ENCODE data around the gene SIRT7. TPM values are rescaled to one million over a fixed set of nuclear protein-coding genes. Genes with fewer than 3 reads are reported as not detected.
"Not testable (repeated sequence)": the region's sequence is repeated elsewhere in the genome, so short reads cannot be mapped to it uniquely, and the experiment has no call there.

The SIRT7 gene
- total RNA-seq, 1 experiment from 2014 or later, result 22.1 TPM

DNA sequence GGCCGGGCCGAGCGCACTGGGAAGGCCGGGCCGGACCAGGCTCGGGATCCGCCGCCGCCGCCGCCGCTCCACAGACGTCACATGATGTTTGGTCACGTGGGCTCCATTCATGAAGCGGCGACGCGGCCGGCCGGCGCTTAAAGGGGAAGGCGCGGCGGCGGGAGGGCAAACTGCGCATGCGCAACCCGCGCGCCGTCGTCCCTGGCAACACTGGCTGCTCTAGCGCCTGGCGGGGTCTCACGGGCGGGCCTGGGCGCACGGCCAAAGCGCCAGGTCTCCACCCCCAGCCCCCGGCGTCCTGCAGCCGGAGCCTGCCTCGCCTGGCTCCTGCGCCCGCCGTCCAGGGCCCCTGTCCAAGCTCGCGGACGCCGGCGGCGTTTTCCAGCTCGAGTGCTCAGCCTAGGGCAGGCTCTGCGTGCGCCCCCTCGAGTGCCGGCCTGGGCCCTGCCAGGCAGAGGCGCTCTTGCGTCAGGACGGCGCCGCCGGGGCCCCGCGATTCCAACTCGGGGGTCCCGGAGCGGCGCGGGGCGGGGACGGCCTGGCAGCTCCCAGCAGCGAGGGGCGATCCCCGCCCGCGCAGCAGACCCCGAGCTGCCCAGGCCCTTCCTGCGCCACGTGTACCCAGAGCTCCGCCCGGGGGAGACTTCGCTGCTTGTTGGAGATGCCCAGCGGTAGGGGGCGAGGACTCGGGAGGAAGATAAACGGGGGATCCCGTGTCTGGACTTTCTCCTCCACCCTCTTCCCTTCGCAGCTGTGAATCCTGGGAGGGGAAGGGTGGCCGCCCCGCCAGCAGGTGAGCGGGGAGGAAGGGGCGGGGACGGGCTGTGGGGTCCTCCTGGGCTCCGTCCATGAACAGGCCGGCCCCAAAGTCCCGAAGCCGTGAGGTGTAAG is 9.9 kb upstream of the SIRT7 start, which contains the start of gene MAFG:
MAFG (minus strand) TSS at position 83 of the 891 bp plus-strand sequence. CDS start 4,550 bp downstream, outside the sequence.
- peak; percentile 92 for DNase-seq
- H3K36me3 ChIP-seq, result peaks cover 3% of the 10 kb centered on the region
- no peaks in the 10 kb centered on the region for H3K27me3 ChIP-seq
- peak within 1 kb of the TSS; percentile 79 for H3K4me3 ChIP-seq
- H3K9me3 ChIP-seq, result no peaks in the 10 kb centered on the region

DNA sequence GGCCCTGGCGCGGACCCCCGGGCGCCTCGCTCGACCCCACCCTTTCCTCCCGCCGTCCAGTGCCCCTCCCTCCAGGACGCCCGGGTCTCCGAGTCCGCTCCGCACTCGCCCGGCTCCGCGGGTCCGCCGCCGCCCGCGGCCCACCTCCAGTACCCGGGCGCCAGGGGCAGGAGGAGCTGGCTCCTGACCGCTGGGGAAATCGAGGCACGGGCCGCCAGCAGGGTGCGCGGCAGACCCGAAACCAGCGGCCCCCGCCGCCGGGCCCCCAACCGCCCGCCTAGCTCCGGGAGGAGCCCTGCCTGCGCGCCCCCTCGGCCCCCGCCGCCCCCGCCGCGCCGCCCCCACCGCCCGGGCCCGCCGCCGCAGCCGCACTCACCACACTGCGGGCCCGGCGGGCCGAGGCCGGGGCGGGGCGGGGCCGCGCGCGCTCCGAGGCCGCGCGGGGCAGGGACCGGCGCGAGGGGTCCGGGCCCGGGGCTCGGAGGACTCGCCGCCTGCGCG is 9.2 kb upstream of the SIRT7 start:
- Histone ChIP-seq H3K4me3 (peak overlapping the region; percentile 79), H3K9me3 (no peaks in the 10 kb centered on the region), H3K36me3 (peaks cover 6% of the 10 kb centered on the region), H3K27me3 (no peaks in the 10 kb centered on the region)
- no peak for DNase-seq

DNA sequence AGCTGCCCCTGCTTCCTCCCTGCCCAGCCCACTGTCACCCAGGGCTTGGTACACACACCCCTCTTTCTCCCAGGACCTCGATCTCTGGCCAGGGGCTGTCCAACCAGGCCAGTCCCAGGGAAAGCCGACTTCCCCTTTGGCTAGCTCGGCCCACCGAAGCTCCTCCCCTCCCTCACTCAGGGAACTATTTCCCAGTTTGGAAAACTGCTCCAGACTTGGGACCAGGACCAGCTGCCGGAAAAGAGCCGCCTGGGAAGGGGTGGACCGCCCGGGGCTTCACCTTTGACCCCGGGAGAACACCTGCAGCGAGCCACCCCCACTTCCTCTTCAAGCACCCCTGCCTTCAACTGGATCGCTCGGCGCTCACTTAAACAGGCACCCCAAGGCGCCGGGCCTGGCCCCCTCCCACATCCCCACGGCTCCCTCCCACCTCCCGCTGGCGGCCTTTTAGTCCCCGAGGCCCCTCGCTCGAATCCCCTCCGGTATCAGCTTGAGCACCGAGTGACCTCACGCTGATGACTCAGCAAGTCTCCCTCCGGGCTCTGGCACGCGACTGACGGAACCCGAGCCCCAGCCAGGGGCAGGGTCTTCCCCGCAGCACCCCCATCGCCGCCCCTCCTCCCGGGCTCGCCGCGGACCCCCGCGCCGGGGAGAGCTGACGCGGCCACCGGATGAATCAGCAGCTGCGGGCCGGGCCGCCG is 8.6 kb upstream of the SIRT7 start:
- peak; percentile 90 for DNase-seq

DNA sequence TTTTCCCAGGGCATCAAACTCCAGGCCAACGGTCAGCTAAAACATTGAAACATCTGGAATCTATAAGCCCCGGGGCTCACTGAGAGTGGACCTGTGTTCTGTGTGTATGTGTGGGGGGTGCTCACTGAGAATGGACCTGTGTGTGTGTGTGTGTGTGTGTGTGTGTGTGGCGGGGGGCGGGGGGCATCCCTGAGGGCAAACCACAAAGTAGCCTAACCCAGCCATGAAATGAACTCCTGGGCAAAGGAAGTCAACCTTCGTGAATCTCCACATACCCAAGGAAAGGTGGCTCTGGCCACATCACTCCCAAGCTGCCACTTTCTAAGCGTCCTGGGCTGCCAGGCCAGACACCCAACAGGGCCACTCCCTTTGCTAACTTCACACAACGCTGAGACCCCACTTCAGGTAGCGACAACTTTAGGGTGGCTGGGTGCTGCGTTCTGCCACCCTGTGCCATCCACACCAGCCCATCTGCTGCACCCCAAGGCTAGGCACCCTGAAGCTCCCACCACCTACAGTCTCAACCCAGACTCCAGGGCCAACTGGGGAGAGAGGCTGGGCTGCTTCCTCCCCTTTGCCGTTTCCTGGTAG is 8.0 kb upstream of the SIRT7 start:
- no peaks in the 10 kb centered on the region for H3K9me3 ChIP-seq
- peaks cover 17% of the 10 kb centered on the region for H3K36me3 ChIP-seq
- H3K27me3 ChIP-seq, result no peaks in the 10 kb centered on the region
- no peak for DNase-seq
- H3K4me3 ChIP-seq, result peak overlapping the region; percentile 79

More for the DNA sequence above, 8.6 kb upstream of the SIRT7 start:
- Histone ChIP-seq H3K4me3 (peak overlapping the region; percentile 79), H3K9me3 (no peaks in the 10 kb centered on the region), H3K36me3 (peaks cover 12% of the 10 kb centered on the region), H3K27me3 (no peaks in the 10 kb centered on the region)

DNA sequence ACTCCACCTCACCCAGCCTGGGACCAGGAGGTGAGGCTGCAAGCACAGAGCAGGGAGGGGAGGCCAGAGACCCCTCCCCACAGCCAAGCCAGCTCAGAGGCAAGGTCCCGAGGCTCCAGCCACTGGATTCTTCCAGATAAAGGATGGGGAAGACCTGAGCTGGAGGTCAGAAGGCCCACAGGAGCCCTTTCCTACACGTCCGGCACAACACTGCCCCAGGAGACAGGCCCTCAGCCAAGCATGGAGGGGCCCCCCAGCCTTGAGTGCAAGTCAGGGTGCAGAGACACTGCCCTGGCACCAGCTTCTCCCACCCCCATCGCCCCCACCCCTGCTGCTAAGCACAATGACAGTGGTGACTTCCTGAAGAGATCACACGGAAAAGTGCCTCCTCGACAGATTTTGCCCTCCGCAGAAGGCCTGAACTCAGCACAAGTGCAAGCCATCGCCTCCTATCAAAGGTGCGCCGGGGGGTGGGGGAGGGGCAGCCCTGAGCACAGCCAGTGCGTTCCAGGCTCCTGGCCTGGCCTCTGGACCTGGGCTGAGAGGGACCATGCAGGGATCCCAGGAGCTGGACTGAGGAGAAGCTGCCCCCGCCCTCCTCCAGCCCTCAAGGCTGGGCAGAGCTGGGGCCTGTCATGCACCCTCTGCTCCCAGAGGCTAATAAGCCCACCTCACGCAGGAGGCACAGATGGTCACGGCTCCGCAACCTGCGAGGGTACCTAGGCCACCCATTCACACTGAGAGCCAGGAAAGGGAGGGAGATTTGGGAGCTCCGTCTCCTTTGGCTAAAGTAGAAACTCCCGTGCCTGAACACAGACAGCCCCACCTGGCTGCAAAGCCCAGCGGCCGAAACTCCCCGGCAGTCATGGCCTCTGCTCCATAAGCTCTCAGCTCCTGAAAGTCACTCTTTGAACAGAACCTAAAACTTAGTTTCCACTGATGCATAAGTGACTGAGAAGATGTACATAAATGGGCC is 6.9 kb upstream of the SIRT7 start:
- H3K36me3 ChIP-seq, result peaks cover 28% of the 10 kb centered on the region
- no peaks in the 10 kb centered on the region for H3K9me3 ChIP-seq
- no peak for DNase-seq
- H3K4me3 ChIP-seq, result no peak overlapping the region; the same call in 1 of the 2 replicates
- no peaks in the 10 kb centered on the region for H3K27me3 ChIP-seq

DNA sequence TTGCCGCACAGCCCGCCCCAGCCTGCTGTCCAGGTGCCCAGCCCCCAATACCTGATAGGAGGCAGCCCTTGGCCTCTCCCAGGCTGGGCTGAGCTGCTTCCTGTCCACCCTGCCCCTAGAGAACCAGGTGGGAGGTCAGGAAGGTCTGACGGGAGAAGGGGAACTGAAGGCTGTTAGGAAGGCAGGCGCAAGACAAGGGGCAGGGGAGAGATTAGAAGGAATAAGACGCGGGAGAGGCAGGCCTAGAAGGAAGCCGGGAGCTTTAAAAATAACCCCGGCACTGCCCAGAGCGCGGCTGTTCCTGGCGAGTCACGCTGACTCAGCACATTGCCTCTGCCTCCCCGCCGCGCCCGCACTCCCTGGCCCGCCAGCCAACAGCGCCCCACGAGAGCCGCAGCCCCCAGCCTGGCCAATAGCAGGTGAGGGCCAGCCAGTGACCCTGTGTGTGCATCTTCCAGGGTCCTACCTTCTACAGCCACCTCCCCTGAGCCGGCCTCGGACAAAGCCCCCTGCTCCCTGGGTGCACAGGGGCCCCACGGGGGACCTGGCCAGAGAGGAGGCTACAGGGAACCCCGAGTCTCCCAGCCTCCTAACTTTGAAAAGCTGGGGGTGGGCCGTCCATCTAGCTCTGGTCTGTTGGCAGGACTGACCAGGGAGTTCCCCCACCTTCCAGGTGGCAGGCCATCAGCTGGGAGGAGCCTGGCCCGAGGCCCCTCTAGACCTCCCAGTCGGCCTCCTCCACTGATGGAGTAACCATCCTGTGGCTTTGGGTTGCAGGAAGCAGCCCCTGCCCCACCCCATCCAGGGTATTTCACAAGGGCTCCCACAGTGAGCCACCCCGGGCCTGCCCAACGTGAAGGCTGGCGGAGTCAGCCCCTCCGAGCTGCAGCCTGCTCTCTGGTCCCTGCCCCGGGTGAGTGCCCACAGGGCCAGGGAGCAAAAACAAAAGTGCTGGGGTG is 5.6 kb upstream of the SIRT7 start:
- H3K4me3 ChIP-seq, result peak overlapping the region; percentile 30
- no peaks in the 10 kb centered on the region for H3K9me3 ChIP-seq
- H3K27me3 ChIP-seq, result no peaks in the 10 kb centered on the region
- H3K36me3 ChIP-seq, result peaks cover 36% of the 10 kb centered on the region
- DNase-seq, result peak; percentile 87

DNA sequence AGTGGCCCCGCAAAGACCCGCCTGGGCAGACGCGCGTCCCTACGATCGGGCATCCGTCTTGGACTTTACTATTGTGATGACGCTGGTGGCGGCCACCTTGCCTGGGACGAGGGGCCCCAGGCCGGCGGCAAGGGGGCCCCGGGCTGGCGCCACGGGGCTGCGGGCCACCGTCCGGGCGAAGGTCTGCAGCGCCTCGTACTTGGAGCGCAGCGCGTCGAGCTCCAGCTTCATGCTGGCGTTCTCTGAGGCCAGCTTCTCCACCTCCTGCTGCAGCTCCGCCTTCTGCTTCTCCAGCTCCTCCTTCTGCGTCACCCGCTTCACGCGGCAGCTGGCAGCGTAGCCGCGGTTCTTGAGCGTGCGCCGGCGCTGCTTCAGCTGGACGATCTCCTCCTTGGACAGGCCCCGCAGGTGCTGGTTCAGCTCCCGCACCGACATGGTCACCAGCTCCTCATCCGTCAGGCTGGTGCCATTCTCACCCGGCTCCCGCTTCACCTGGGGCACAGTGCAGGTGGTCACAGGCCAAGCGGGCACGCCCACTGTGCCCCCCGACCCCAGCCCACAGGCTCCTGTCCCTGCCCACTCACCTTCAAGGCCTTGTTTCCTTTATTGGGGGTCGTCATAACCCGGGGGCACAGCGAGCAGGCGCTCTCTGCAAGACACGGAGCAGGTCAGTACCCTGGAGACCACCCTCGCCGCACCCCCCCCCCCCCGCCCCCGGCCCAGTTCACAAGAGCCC is 4.8 kb upstream of the SIRT7 start:
- peaks cover 40% of the 10 kb centered on the region for H3K36me3 ChIP-seq
- no peaks in the 10 kb centered on the region for H3K27me3 ChIP-seq
- H3K4me3 ChIP-seq, result peak overlapping the region; percentile 30; the same call in 1 of the 2 replicates
- no peaks in the 10 kb centered on the region for H3K9me3 ChIP-seq
- no peak for DNase-seq

DNA sequence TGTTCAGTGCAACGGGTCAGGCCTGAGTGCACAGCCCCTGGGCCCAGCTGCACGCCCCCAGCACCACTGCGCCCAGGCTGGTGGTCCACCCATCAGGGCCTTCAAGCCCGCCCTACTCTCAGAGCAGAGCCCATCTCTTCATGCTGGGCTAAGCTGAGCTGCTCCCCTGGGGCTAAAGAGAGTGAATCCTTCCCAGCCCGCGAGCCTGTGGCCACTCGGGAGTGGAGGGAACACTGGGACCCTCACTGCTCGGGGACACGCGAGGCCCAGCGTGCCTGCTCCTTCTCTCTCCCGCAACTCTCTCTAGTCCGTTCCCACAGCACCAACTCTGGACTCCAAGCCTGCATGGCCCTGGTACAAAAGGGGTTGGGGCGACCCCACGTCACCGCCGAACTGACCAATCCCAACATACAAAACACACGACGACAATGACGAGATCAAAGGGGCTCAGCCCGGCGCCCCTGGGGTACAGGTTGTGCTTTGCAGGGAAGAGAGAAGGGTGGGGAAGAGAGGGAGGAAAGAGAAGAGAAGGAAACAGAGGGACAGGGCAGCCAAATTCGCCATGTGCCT is 4.1 kb upstream of the SIRT7 start:
- H3K4me3 ChIP-seq, result no peak overlapping the region
- no peaks in the 10 kb centered on the region for H3K9me3 ChIP-seq
- DNase-seq, result no peak
- peaks cover 40% of the 10 kb centered on the region for H3K36me3 ChIP-seq
- no peaks in the 10 kb centered on the region for H3K27me3 ChIP-seq

DNA sequence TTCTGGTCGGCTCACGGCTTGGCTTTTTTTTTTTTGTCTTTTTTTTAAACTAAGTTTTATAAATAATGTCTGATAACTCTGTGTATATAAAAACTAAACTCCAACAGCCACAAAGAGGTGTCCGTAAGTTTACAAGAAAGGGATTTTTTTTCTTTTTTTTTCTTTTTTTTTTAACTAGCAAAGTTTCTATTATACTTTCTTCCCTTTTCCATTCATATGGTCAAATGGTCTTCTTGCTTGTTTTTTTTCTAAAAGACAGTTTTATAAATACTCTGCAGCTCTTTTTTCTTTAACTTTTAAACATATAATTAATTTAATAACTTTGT is 3.5 kb upstream of the SIRT7 start:
- H3K36me3 ChIP-seq, result peaks cover 44% of the 10 kb centered on the region
- H3K27me3 ChIP-seq, result no peaks in the 10 kb centered on the region
- DNase-seq, result no peak
- no peaks in the 10 kb centered on the region for H3K9me3 ChIP-seq
- no peak overlapping the region for H3K4me3 ChIP-seq

DNA sequence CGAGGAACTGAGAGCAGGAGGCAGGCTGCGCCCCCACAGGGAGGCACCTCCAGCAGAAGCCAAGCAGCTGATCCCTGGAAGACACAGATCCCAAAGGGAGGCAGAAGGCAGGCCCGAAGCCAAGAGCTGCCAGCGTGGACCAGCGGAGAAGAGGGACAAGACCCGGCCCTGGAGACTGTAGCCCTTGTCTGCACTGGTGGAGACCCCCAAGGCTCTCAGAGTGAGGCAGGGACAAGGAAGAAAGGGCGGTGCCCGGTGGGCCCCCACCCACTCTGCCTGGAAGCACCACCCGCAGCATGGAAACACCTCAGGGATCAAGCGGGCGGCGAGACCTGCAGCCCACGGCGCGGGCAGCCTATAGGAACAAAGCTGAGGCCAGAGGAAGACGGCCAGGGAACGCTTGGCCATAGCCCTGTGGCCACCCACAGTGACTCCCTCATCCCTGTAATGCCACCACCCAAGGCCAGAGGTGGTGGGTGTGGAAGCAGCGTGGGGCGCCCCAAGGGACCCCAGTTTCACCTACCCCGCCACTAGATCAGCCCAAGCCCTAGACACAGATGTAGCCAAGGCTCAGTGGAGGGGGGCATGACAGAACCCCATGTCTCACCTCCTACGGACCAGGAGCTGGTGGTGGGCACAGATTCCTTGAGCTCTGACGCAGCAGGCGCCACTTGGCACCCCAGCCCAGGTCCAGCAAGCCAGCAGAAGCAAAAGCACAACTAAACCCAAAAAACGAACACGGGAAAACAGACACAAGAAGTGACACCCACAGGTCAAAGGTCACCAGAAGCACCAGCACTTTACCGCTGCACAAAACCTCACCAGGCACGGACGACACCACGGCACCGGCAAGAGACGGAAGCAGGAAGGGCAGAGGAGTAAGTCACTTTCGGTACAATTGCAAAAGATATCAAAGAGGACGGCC is 2.9 kb upstream of the SIRT7 start:
- no peak overlapping the region for H3K4me3 ChIP-seq

DNA sequence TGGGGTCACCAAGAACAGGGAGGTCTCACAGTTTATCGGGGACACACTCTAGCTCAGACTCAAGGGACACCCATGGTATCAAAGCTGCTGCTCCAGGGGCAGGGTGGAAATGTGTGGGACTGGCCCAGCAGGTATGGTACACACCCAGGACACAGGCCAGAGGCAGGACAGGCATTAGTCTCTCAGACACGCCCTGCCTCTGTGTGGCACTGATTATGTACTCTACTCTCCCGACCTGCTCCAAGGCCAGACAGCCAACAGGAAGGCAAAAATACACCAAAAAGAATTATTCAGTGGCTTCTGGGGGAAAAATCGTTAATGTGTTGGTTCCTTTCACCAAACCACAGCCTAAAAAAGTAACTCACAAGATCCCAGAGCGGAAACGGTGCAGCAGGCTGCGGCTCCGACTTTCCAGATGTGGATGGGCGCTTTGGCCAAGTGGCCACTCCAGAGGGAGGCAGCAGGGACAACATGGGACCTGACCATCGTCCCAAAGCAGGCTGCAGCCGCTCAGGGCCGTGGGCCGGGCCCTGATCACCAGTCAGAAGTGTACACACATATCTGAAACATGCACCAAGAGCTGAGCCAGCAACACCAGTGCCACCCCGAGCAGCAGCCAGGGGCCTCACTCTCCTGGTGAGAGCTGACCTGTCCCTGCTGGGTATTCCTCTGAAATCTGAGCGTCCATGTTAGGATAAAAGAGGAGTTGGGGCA is 1.0 kb upstream of the SIRT7 start:
- Histone ChIP-seq H3K27me3 (no peaks in the 10 kb centered on the region), H3K4me3 (no peak overlapping the region), H3K9me3 (no peaks in the 10 kb centered on the region), H3K36me3 (peaks cover 65% of the 10 kb centered on the region)
- no peak for DNase-seq

More for the DNA sequence above, 2.9 kb upstream of the SIRT7 start:
- H3K36me3 ChIP-seq, result peaks cover 48% of the 10 kb centered on the region
- no peak for DNase-seq
- H3K27me3 ChIP-seq, result no peaks in the 10 kb centered on the region
- no peaks in the 10 kb centered on the region for H3K9me3 ChIP-seq

DNA sequence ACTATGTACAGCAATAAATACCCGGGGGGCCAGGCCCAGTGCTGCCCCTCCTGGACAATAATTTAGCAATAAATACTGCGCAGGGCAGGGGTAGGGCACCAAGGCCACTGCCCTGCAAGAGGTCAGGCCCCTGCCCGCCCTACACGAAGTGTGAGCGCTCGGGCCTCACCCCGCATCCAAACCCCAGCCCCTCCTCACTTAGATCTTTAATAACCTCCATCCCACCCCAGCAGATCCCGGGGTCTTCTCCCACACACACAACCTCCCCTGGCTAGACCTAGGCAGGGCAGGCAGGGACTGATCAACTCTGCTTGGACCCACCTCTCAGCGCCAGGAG is 325 bp upstream of the SIRT7 start:
- not testable (repeated sequence) for H3K27me3 ChIP-seq, H3K9me3 ChIP-seq, DNase-seq
- Histone ChIP-seq H3K4me3 (peak overlapping the region; percentile 60), H3K36me3 (peaks cover 72% of the 10 kb centered on the region)

Data from MG63 (cell line).